GM21786 (cell line): ENCODE data around the gene FARSB.

Experiments
- ATAC-seq: cut with Tn5 transposase; IDR thresholded peaks from one replicate; pipeline ENCODE4 v1.9.1; 2021; ENCODE audit not compliant: unreplicated experiment

The FARSB gene

GRCh38 chr2:222563106-222563718 is 92.7 kb downstream of the FARSB start:
- ATAC-seq: no peak

DNA sequence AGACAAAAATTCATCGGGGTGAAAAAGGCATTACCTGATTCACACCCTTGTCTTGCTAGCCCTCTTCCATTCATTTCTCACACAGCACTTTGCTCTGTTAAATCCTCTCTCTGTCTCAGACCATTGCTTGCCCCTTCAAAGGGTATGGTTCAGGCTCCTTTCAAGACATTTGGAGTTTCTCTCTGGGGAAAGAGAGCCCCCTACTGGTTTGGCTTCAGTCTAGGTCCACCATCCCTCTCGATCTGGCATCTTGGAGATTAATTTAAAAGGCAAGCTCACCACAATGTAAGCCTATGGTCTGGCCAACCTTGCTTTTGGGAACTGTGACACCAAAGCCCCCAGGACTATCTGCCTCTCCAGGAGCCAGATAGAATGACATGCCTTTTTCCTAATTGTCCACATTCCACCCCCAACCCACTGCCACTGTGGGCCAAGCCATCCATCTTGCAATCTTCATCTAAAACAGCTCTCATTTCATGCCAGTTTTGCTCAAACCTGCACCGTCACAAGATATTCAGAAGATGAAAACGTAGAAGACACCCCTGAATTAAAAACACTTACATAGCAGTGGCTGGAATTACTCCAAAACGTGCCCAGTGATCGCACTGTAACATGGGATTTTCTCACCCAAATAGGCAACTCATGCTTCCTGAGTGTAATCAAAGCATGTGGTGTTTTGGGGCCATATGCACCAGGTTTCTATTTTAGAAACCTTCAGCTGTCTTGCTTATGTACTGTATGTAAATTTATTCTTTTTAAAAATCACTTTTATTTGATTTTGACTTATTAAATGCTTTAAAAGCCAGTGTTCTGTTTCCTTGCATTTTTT is 93.9 kb downstream of the FARSB start:
- peak; percentile 92 for ATAC-seq

- ATAC-seq: no peak
These were observed 94.7 kb downstream of the FARSB start for GRCh38 chr2:222561151-222561550.

GRCh38 chr2:222554517-222554916 is 101.4 kb downstream of the FARSB start:
- no peak for ATAC-seq

DNA sequence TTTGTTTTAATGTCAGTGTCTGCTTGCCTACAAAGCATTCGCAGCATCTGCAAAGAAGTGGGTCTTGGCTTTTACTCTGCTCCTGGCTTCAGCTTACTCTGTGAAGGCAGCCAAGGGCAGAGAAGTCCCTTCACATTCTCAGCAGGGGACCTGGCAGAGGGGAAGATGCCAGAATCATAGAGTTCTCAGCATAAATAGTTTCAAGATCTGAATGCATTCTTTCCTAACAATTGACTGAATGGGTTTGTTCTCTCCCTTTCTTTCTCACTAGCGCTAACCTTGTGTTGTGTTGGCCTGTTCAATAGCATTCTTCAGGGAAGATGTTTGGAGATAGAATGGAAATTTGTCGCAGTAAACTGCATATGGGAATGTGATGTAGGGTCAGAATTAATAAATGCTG is 106.9 kb downstream of the FARSB start:
- no peak for ATAC-seq

- ATAC-seq: no peak
These were observed 108.8 kb downstream of the FARSB start for GRCh38 chr2:222547083-222547482.

DNA sequence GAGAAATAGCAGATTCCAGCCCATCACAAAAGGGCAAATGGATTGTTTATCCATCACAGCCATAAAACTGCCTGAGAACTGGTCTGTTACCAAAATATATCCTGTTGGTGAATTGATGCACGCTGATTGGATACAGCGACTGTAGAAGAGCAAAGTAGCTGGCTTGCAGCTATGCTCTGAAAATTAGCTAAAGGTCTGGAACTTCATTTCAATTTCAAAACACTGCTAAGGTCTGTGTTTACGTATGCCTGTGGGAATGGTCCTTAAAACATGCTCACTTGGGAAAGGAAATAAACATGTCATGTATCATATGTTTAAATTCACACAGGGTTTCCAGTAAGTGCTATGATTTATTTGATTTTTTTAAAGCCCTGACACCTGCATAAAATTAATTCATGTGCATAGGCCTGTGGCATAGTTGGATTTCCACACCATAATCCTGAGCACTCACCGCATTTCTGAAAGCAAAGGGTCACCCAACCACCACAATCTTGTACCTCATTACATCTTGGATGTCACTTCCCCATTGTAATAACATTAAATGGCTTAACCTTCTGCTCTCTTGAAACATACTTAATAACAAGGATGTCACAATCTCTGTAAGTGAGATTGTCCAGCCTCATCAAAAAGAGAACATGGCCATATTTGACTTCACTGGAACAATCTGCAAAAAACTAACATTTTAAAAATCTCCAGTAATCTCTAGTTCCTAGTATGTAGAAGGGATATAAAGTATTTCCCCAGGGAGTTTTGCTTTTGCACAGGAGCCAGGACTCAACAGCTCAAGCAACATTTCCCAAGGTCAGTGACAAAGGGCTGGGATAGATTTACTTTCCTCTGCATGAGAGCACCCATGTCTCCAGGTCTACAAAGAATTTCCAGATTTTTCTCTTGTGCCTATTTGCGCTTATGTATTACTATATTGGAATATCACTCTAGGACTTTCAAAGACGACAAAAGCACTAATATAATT is 109.8 kb downstream of the FARSB start:
- no peak for ATAC-seq

- ATAC-seq: no peak
These were observed 111.2 kb downstream of the FARSB start for GRCh38 chr2:222544661-222545060.

DNA sequence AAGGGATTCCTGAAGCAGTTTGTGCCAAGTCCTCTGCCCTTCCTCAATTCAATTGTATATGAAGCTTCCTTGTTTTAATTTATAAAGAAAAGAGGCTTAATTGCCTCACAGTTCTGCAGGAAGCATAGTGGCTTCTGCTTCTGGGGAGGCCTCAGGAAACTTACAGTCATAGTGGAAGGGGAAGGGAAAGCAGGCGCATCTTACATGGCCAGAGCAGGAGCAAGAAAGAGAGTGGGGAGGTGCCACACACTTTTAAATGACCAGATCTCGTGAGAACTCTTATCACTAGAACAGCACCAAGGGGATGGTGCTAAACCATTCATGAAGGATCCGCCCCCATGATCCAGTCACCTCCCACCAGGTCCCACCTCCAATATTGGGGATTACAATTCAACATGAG is 117.4 kb downstream of the FARSB start:
- no peak for ATAC-seq

DNA sequence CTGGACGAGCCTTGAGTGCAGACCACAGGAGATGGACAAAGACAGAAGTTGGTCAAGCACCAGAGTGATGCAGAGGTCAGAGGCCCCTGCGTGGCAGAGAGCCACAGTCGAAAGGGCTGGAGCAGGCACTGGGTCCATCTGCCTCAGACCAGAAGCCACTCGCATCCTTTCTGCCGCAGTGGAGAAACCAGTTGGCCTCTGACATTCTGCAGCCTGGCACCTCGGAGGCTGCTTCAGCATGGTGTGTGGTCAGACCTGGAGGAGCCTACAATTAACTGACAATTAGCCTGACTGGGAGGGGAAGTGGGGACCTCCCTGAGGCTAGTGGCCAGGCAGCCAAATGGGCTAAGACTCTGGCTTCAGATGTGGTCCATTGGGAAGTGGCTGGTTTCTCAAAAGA is 120.4 kb downstream of the FARSB start:
- no peak for ATAC-seq

GRCh38 chr2:222532315-222532714 is 123.6 kb downstream of the FARSB start:
- ATAC-seq: no peak

DNA sequence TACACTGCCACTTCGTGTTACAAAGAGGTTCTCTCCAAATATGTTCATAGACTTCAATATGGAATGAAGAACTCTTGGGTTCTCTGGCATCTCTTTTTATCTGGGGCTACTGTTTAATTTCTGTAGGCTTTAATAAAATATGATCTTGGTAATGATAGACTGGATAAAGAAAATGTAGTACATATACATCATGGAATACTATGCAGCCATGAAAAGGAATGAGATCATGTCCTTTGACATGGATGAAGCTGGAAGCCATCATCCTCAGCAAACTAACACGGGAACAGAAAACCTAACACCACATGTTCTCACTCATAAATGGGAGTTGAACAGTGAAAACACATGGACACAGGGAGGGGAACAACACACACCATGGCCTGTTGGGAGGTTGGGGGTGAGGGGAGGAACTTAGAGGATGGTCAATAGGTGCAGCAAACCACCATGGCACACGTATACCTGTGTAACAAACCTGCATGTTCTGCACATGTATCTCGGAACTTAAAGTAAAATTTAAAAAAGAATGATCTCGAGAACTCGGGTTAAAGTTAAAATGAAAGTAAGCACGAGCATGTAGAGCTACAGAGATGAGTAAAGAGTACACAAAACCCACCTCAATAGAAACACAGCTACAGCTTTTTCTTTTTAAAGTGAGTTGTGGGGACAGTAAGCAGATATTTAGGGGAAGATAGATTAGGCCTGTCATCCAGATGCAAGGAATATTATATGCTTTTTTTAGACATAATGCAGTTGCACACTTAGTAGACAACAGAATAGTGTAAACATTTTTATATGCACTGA is 129.2 kb downstream of the FARSB start:
- ATAC-seq: peak; percentile 48

- no peak for ATAC-seq
These were observed 130.1 kb downstream of the FARSB start for GRCh38 chr2:222525811-222526210.

- peak; percentile 38 for ATAC-seq
These were observed 131.9 kb downstream of the FARSB start for GRCh38 chr2:222523783-222524544.

- no peak for ATAC-seq
These were observed 133.8 kb downstream of the FARSB start for GRCh38 chr2:222522082-222522481.

DNA sequence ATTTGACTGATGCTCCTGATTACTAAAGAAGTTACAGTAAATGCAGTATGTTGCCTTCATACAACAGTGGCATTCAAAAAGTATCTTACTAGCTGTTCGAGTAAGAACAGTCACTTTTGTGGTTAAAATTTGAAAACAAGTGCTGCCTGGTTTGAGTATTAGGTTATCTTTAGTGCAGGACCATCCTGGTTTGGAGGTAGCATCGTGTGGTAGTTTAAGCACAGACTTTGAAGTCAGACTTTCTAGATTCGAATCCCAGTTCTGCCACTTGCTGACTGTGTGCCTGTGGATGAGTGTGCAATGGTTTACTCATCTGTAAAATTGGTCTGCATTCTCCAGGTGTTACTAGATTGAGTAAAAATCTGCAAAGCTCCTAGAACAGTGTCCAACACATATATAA is 134.8 kb downstream of the FARSB start:
- peak; percentile 57 for ATAC-seq
